Stimulated activated naive CD8-positive, alpha-beta T cell treated with anti-CD3 and anti-CD28 coated beads, Interleukin-15, Interleukin-2, amounts not matched to agents 100 U/mL and 50 U/mL, for 24 hours (primary cell): ENCODE results near the gene ZNF692.
"Not testable (repeated sequence)": the region's sequence is repeated elsewhere in the genome, so short reads cannot be mapped to it uniquely, and the experiment has no call there.

Experiments used
- ATAC-seq: fragments of 150-1000 bp; cut with Tn5 transposase; one replicate; pipeline ENCODE4 v1.10.0; 2021
- DNase-seq: peaks from one replicate; pipeline ENCODE4 v3.0.0; 2021

Gene ZNF692

GRCh38 chr1:248808876-248809275, 50.0 kb downstream of the ZNF692 start:
- no peak for ATAC-seq
- no peak for DNase-seq

GRCh38 chr1:248807067-248807737, 51.7 kb downstream of the ZNF692 start:
- DNase-seq (peak; percentile 73), ATAC-seq (peak; percentile 86)

GRCh38 chr1:248805876-248806275, 53.0 kb downstream of the ZNF692 start:
- no peak for ATAC-seq
- DNase-seq = no peak

GRCh38 chr1:248804771-248805681, 53.9 kb downstream of the ZNF692 start:
- peak; percentile 37 for ATAC-seq

GRCh38 chr1:248803501-248803900, 55.4 kb downstream of the ZNF692 start:
- not testable (repeated sequence) for DNase-seq, ATAC-seq

More at GRCh38 chr1:248804771-248805681, 53.9 kb downstream of the ZNF692 start:
- DNase-seq = no peak

- DNase-seq (no peak), ATAC-seq (no peak)
Measured at GRCh38 chr1:248802454-248802853, 56.4 kb downstream of the ZNF692 start.

- DNase-seq = no peak
- ATAC-seq = no peak
Measured at GRCh38 chr1:248800459-248800858, 58.4 kb downstream of the ZNF692 start.
